NCI-H2196 treated with DMSO at 0.1 percent for 48 hours (cell line): Measurements from ENCODE around the gene B4GALT2.

ENCODE experiments used
- DNase-seq: peaks from one replicate; lab custom pipeline; 2025; ENCODE audit not compliant: unreplicated experiment; lab: John Stamatoyannopoulos, UW

Gene B4GALT2, protein sequence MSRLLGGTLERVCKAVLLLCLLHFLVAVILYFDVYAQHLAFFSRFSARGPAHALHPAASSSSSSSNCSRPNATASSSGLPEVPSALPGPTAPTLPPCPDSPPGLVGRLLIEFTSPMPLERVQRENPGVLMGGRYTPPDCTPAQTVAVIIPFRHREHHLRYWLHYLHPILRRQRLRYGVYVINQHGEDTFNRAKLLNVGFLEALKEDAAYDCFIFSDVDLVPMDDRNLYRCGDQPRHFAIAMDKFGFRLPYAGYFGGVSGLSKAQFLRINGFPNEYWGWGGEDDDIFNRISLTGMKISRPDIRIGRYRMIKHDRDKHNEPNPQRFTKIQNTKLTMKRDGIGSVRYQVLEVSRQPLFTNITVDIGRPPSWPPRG

DNA sequence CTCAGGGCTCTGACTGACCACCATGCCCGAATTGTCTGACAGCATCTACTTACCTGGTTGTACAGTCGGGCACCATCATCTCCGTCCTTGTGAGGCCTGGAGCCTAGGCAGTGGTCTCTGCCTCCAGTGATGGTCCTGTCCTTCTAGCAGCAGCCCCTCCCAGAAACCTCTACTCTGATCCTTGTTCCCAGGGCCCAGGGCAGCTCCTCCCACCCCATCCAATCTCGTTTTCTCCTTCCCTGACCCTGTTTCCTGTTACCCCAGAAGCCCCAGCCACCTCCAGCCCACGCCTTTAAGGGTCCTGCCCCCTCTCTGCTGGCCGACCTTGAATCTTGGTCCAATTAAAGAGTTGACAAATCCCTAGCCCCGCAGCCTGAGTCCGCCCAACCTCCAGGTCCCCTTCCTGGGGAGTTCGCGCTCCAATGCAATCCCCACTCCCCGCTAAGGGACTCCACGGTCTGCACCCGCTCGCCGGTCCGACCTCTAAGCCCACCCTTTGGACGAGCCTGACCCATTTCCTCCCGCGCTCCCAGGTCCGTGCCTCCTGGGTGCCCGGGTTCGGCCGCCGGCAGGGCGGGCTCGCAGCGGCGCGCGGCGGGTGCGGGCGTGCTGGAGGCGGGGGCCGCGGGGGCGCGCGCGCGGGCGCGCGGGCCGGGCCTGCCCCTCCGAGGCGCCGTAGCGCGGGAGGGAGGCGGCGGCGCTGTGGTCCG, at the start of gene B4GALT2:
Gene B4GALT2 (plus strand): TSS at position 660 of the 710 bp plus-strand sequence. CDS start 1,951 bp downstream, outside the sequence.
- DNase-seq, result peak; percentile 39

DNA sequence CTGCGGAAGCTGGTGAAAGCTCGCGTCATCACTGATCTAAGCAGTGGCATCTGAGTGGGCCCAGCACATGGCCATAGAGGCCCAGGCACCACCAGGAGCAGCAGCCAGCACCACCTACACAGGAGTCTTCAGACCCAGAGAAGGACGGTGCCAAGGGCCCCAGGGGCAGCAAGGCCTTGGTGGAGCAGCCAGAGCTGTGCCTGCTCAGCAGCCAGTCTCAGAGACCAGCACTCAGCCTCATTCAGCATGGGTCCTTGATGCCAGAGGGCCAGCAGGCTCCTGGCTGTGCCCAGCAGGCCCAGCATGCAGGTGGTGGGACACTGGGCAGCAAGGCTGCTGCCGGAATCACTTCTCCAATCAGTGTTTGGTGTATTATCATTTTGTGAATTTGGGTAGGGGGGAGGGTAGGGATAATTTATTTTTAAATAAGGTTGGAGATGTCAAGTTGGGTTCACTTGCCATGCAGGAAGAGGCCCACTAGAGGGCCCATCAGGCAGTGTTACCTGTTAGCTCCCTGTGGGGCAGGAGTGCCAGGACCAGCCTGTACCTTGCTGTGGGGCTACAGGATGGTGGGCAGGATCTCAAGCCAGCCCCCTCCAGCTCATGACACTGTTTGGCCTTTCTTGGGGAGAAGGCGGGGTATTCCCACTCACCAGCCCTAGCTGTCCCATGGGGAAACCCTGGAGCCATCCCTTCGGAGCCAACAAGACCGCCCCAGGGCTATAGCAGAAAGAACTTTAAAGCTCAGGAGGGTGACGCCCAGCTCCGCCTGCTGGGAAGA, 48.7 kb upstream of the B4GALT2 start:
- DNase-seq, result no peak

DNA sequence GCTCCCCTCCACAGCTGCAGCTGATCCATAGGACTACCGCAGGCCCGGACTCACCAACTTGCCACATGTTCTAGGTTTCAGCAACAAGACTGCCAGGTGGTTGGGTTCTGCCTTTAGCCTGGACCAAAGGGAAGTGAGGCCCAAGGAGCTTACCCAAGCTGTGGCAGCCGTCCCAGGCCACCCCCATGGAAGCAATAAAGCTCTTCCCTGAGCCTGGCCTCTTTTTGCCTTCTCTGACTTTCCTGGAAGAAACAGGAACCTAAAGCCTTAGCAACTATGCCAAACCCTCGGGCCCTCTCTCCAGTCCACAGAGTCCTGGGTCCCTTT, 48.1 kb upstream of the B4GALT2 start:
- DNase-seq, result no peak

DNA sequence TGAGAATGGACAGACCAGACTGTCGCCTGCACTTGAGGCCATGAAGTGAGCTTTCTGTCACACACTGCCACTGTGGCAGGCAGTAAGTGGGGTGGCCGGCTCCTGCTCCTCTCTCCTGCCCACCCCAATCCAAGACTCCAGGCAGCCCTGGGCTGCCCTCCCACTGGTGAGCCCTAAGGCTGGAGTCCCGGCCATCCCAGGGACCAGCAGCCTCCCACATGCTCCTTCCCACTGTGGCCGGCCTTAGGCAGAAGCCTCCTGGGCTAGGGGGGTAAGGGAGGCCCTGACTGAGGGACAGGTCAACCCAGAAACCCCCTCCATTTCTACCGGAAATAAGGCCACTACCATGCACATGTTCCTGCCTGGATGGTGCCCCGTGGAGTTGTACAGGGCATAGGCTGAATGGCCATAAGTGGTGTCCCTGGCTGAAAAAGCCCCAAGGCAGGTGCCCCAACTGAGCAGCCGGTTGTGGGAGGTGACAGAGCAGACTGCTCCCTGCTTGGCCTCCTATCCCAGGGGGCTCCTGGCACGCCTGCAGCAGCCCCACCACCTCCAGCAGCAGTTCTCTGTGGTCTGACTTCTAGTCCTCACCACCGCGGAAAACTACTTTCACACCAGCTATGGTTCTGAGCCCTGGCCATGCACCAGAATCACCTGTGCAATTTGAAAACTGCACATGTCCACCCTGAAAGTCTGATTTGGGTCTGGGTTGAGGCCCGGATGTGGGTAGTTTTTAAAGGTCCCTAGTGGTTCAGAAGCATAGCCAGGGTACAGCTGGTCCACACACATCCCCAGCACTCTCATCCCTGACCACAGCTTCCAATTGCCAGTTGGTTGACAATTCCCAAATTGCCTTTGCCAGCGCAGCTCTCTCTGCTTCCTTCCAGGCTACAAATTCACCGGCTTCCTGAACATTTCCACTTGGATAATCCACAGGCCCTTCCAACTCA, 47.0 kb upstream of the B4GALT2 start:
- no peak for DNase-seq

DNA sequence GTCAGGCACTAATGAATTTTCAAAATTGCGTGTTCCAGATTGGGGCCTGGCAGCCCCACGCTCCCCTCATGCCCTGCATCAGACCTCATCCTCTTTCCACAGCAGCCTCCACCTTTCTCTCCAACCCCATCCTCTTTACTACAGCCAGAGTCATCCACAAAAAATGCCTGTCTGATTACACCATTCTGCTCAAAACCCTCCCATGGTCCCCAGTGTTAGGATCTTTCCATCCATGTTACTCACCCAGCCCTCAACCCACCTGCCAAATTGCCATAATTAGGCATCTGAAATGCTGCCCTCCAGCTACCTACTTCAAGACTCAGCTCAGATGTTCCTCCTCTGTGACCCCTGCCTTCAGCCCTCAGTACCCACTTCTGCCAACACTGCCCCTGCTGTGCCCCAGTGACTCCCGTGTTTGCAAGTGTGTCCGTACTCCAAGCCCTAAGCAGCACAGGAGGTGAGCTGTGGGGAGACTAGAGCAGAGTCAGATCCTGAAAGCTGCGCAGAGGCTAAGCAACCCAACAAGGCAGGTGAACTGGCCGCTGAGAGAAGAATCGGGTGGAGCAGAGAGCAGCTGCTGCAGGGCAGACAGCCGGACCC, 46.1 kb upstream of the B4GALT2 start:
- no peak for DNase-seq

DNA sequence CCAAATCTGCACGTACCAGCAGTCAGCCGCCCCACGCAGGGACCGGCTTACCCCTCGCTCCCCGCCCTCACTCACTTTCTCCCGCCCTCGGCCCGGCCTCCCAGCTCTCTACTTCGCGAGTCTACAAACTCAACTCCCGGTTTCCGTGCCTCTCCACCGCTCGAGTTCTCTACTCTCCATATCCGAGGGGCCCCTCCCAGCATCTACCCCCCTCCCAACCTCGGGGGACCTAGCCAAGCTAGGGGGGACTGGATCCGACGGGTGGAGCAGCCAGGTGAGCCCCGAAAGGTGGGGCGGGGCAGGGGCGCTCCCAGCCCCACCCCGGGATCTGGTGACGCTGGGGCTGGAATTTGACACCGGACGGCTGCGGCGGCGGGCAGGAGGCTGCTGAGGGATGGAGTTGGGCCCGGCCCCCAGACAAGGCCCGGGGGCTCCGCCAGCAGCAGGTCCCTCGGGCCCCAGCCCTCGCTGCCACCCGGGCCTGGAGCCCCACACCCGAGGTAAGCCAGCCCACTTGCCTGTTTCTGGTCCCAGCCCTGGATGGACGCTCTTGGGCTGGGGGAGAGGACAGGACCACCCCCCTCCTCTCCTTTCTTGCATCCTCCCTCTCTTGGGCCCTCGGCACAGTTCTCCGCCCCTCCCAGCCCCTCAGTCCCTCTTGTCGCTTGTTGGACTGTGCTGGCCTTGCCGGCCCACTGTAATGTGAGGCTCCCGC, 45.5 kb upstream of the B4GALT2 start, which contains the start of gene ARTN:
Gene ARTN (plus strand): TSS at position 416 of the 715 bp plus-strand sequence. CDS start 1,856 bp downstream, outside the sequence.
- no peak for DNase-seq

DNA sequence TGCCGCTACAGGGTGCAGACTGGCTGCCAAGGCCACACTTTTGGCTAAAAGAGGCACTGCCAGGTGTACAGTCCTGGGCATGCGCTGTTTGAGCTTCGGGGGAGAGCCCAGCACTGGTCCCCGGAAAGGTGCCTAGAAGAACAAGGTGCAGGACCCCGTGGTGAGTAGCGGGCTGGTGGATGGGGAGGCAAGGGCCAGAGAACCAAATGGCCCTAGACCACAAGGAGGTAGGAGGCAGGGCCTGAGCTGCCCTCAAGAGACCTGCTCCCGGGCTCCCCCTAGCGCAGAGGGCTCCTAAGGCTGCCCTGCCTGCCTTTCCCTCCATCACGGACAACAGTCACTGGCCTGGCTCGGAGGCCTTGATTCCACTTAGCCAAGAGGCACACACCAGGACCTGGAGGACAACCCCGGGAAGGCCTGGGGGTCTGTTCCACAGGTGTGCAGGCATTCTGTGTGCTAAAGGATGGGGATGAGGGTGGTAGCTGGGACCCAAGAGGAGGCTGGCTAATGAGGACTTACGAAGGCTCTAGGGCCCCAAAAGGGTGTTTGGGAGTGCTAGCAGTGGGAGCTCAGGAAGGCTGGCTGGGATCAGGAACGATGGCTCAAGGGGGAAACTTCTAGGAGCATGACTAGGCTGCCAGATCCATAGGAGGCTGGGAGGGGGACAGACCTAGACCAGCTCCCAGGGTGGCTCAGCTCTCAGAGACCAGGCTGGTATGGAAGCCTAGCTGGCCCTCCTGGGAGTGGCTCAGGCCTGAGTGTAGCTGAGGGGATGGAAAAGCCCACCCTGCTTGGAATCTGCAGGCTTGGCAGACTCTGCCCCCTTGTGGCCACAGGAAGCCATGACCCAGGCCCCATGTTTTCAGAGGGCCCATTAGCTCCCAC, 44.7 kb upstream of the B4GALT2 start:
- peak; percentile 47 for DNase-seq

DNA sequence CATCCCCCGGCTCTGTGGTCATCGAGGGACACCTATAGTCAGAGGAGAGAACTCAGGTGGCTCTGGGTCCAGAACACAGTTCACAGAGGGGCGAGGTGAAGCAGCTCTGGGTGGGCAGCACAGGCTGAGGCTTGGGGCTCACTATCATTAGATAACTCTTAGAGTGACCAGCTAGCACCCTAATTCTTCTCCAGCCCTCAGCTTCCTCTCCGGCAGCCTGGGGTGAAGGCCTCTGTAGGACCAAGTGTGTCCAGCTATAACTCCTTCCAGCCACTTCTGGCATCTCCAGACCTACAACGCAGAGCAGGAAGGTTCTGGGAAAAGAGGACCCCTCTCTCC, 44.1 kb upstream of the B4GALT2 start:
- DNase-seq, result no peak

DNA sequence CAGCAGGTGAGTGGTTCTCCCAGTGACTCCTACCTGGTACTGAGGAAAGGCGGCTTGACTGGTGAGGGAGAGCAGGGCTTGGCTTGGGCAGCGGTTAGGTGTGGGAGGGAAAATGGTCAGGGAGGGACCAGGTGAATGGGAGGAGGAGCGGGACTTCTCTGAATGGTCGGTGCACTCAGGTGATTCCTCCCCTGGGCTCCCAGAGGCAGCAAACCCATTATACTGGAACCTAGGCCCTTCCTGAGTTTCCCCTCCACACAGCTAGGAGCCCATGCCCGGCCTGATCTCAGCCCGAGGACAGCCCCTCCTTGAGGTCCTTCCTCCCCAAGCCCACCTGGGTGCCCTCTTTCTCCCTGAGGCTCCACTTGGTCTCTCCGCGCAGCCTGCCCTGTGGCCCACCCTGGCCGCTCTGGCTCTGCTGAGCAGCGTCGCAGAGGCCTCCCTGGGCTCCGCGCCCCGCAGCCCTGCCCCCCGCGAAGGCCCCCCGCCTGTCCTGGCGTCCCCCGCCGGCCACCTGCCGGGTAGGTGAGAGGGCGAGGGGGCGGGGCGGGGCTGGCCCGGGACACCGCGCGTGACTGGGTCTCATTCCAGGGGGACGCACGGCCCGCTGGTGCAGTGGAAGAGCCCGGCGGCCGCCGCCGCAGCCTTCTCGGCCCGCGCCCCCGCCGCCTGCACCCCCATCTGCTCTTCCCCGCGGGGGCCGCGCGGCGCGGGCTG, 43.1 kb upstream of the B4GALT2 start:
- DNase-seq, result peak; percentile 68

DNA sequence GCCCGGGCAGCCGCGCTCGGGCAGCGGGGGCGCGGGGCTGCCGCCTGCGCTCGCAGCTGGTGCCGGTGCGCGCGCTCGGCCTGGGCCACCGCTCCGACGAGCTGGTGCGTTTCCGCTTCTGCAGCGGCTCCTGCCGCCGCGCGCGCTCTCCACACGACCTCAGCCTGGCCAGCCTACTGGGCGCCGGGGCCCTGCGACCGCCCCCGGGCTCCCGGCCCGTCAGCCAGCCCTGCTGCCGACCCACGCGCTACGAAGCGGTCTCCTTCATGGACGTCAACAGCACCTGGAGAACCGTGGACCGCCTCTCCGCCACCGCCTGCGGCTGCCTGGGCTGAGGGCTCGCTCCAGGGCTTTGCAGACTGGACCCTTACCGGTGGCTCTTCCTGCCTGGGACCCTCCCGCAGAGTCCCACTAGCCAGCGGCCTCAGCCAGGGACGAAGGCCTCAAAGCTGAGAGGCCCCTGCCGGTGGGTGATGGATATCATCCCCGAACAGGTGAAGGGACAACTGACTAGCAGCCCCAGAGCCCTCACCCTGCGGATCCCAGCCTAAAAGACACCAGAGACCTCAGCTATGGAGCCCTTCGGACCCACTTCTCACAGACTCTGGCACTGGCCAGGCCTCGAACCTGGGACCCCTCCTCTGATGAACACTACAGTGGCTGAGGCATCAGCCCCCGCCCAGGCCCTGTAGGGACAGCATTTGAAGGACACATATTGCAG, 42.4 kb upstream of the B4GALT2 start:
- no peak for DNase-seq

DNA sequence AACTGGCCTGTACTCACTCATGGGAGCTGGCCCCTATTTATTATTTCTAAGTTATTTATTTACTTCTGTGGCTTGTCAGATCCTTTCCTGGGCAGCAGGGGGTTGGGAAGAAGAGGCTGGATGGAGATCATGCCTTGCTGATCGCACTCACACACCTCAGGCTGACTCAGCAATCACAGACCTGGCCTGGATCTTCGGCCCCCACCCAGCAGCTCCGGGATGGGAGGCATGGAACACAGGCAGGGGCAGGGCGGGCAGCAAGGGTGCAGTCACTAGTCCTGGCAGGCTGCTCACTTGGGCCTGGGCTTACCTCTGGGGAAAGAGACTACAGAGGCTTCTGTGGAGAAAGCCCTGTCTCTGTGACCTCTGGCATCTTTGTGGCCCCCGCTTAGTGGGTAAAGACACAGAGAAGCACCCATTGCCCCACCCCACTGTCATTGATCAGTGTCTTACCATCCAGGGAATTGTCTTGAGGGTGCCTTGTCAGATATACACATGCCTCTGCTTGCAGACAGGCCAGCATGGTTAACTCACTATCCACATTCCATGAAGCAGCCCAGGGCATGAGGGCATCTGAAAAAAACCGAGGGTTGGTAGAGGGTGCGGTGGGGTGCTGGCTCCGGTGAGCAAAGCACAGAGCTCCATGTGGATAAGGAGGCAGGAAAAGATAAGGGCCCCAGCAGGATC, 41.7 kb upstream of the B4GALT2 start:
- DNase-seq, result no peak

DNA sequence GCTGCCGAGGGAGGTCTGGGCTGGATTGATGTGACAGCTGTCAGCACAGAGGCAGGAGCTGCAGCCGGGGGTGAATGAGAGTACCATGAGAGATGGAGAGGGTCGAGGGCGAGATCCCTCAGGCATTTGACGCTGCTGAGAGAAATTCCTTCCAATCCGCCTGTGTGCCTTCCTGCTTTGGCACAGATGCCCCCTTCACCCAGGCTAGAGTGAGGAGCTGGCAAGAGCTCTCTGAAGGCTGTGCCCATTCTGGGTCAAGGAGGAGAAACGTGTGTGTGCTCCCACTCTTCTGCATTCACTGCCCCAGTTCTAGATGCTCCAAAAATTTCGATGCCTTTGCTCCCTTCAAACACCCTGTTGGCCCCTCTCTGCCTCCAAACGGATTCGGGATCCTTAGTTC, 40.6 kb upstream of the B4GALT2 start:
- DNase-seq, result no peak

DNA sequence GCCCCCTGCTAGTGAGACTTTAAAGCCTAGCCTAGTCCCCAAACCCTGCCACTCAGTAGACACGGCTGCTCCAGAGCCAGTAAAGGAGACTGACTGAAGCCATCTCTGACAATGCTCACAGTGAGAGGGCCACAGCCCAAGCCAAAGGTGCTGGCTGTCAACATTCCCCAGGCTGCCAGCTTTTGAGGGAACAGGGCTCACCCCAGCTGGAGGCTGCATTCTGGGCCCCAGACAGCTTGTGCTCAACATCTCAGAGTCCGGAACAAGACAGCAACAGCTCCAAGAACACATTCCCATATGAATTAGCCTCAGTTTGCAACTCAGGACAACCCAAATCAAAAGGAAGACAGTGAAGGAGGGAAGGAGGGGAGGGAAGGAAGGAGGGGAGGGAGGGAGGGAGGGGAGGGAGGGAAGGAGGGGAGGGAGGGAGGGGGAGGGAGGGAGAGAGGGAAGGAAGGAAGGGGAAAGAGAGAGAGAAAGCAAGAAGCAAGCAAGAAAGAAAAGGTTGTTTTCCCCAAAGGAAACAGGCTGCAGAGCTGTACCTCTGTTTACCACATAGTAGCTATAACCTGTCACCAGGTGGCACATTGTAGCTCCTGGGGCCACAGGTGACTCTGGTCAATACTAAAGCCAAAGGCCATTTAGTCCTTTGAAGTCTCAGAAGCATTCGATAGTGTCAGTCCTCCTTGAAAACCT, 40.0 kb upstream of the B4GALT2 start:
- no peak for DNase-seq

DNA sequence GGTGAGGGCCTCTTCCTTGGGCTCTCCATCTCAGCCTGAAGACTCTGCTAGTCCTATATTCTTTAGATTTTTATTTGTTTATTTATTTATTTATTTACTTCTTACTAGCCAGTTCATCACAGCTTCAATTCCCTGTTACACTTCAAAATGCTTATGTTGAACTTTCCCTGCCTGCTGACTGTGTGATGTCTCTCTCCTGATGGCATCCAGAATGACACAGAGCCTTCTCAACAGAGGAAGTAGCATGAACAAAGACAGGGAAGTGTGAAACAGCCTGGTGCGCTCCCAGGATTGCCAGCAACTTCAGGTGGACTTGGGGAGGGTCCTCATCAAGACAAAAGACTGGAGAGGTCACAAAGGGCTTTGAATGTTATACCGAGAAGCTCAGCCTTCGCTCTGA, 36.6 kb upstream of the B4GALT2 start:
- no peak for DNase-seq

DNA sequence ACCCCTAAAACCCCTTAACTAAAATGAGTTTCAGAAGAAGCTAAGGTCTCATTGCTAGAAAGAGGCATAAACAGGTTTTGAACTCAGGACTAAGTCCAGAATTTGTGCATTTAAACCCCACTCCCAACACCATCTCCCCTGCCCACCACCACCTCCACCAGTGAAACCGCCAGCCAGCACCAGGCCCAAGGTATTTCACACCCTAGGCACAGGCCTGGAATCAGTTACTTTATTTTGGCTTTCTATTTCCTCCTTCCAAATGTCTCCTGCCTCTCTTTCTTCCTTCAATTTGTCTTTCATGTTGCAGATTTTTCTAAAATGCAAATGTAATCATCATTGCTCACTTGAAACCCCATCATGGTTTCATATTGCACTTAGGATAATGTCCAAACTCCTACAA, 34.1 kb upstream of the B4GALT2 start:
- no peak for DNase-seq

DNA sequence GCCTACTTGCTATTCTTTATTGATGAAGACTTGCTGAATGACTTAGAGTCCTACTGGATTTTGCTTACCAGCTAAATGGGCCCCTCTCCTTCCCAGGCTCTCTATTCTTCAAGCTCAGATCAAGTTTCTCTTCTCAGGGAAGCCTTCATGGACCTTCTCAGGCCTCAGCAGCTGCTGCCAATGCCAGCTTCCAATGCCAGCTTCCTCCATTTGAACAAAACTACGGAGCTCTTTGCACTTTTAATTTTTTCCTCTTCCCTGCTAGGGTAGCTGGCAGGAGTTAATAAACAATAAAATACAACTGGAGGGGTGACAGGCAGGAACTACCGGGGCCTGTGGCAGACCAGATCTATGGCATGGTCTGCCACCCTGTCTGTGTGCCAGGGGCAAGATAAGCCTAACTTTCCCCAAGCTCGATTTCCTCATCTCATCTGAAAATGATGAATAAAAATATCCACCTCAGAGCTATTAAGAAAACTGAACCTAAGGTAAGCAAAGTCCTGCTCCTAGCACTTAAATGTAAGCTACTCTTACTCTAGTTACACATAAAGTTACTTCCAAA, 33.3 kb upstream of the B4GALT2 start:
- DNase-seq, result no peak
